HG02870 (cell line): ENCODE data around the gene CCDC74B.
"Not testable (repeated sequence)": the region's sequence is repeated elsewhere in the genome, so short reads cannot be mapped to it uniquely, and the experiment has no call there.

Experiments
- ATAC-seq: cut with Tn5 transposase; IDR thresholded peaks from one replicate; pipeline ENCODE4 v1.9.1; 2021; ENCODE audit warnings: mild to moderate bottlenecking, moderate library complexity; ENCODE audit not compliant: unreplicated experiment

The CCDC74B gene

DNA sequence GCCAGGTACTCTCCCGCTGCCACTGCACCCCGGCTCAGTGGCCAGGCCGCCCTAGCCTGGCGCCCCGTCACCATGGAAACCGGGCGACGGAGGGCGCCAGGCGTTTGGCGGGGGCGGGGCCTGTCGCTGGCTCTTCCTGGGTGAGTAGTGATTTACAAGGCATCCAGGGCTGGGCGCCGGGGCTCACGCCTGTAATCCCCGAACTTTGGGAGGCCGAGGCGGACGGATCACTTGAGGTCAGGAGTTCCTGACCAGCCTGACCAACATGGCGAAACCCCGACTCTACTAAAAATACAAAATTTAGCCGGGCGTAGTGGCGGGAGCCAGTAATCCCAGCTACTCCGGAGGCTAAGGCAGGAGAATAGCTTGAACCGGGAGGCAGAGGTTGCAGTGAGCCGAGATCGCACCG is at the start of gene CCDC74B:
CCDC74B (minus strand) TSS at position 107 of the 409 bp plus-strand sequence. CDS start 116 bp downstream, outside the sequence.
- ATAC-seq, result peak; percentile 79

DNA sequence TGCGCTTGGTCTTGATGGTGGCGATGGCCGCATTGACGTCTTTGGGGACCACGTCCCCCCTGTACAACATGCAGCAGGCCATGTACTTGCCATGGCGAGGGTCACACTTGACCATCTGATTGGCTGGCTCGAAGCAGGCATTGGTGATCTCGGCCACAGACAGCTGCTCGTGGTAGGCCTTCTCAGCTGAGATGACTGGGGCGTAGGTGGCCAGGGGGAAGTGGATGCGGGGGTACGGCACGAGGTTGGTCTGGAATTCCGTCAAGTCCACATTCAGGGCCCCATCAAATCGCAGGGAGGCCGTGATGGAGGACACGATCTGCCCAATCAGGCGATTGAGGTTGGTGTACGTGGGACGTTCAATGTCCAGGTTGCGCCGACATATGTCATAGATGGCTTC is 48.9 kb upstream of the CCDC74B start:
- not testable (repeated sequence) for ATAC-seq

DNA sequence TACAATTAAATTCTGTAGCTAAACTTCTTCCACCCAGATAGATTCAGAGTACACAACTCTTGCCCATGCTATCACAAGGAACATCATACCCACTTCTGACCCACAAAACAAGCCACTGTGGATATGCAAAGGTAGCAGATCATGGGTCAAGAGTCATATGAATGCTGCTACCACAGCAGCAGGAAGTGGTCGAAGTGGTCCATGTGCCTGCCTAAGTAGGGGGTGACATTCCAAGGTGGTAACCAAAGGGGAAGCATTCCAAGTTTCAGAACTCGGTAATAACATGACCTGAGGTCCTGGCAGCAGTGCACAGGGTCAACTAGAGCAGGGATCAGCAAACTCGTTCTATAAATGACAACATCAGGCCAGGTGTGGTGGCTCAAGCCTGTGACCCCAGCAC is 47.5 kb upstream of the CCDC74B start:
- not testable (repeated sequence) for ATAC-seq

DNA sequence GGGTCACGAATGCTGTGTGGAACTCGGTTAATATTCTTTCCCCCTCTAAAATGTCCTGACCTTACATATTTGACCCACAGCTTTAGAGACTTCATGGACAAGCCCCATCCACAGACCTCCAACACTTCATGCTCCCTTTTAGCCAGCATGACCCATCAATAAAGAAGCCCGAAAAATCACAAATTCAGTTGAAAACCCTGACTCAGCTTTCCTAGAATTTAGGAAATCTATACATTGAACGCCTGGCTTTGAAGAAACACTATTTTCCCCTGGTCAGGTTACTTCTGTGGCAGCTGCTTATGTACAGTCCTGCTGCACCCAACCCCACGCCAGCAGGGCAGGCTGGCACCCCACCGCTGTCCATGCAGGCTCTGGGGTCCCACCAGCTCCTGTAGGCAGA is 46.4 kb upstream of the CCDC74B start:
- not testable (repeated sequence) for ATAC-seq

DNA sequence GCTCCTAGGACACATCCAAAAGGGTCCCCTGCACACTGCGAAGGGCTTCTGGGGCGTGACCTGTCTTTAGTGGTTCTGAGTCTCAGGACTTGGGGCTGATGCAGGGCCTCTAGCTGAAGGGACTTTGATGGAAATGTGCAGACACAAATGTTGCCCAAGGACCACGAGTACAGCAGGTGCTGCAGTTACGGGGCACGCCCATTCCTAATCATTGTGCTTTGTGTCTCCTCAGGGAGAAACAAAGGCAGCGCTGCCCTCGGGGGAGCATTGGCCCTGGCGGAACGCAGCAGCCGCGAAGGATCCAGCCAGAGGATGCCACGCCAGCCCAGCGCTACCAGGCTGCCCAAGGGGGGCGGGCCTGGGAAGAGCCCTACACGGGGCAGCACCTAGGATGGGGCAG is 45.3 kb upstream of the CCDC74B start:
- ATAC-seq, result no peak

DNA sequence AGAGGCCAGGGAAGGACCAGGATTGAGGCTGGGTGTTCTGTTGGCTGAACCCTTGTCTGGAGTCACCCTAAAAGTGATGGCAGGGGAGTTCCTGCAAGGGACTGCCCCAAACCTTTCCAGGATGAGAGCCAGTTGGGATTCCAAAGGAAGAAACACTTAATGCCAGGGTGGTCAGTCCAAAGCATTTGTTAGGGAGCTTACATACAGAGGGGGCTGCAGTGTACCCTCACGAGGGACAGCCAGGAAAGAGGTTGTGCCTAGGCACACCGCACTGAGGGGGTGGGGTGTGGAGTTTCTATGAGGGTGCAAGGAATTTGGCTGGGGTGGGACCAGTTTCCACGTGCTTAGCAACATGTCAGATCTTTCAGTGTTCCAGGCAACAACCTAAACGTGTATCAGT is 44.0 kb upstream of the CCDC74B start:
- ATAC-seq, result not testable (repeated sequence)

DNA sequence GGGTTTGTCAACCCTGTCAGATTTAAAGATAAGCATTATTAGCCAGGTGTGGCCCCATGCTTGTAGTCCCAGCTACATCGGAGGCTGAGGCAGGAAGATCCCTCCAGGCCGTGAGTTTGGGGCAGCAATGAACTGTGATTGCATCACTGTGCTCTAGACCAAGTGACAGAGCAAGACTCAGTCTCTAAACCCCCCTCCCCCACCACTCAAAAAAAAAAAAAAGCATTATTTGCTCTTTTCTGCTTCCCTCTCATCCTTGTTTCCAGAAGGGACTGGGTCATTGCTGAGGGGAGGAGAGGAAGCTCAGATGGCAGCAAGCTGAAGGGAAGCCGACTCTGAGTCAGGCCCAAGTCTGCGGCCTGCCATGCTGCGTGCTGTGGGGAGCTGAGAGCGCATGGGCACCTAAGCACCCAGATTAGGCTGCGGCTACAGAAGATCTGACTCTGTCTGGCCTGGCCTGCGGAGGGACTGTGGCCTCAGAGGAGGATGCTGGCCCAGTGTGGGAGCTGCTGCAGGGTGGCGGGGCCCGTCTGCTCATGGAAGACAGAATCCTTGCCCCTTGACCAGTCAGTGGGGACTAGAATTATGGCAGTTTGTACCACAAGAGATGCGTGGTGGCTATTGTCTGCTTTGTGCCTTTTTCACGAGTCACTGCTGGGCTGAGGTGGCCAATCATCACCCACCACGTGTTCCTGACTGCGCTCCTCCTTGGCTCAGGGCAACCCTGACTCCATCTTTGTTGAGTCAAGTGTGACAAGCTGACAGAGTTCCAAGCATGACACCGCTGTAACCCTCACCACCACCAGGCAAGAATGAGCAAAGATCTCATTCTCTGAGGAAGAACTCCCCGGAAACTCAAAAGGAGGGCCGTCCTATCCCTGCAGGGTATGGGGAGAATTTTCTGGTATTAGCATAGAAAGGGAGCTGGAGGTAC is 43.2 kb upstream of the CCDC74B start:
- not testable (repeated sequence) for ATAC-seq

DNA sequence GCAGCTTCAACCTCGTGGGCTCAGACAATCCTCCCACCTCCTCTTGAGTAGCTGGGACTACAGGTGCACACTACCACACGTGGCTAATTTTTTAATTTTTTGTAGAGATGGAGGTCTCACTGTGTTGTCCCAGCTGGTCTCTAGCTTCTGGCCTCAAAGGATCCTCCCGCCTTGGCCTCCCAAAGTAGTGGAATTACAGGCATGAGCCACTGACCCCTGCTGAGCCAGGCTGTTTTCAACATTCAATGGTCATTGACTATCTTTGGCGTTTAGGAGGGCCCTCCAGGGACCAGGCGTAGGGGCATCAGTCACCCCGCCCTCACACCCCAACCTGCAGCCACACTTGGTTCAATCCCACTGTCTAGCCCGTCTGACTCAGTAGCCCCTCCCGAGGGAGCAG is 42.4 kb upstream of the CCDC74B start:
- no peak for ATAC-seq

DNA sequence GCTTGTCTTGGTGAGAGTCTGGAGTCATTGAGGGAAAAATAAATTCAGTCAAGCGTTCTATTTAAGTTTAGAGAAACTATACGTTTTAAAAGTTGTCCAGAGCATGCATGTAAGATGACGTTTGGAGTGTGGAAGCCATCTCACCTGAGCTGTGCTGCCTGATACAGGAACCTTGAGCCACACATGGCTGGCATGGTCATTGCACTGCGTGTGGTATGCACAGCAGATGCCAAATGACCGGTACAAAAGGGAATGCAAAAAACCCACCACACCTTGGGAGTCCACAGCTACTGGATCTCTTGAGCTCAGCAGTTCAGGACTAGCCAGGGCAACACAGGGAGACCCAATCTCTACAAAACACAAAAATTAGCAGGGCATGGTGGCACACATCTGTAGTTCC is 41.5 kb upstream of the CCDC74B start:
- ATAC-seq, result no peak

DNA sequence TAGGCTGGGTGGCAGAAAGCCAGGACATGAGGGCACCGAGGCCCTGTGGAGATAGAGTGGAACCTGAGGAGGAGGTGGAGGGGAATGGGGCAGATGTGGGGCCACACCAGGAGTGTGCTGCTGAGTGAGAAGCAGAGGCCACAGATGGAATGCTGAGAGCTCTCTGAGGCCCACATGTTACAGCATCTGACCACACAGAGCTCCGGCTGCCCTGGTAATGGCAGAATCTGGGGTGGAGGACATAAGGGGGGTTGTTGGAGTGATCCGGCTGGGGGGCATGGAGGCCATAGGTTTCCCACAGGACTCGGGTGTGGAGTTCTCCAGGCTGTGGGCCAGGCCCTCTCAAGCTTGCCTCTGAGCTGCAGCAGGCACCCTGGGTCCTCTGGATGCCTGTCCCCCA is 41.0 kb upstream of the CCDC74B start:
- ATAC-seq, result no peak

DNA sequence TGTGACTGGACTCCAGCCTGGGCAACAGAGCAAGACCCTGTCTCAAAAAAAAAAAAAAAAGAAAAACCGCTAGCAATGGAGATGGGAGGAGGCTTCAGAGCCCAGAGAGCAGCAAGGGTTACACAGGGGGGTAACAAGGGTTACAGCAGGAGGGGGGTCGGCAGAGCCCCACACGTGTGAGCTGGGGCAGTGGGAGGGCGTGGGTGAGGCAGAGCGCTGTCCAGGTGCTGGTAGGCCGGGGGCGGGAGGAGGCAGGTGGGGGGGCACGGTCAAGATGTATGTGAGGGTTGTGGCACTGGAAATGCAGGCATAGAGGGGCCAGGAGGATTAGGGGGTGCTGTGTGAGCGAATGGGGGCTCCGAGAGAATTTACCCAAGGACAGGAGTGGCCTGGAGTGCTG is 40.5 kb upstream of the CCDC74B start:
- no peak for ATAC-seq

DNA sequence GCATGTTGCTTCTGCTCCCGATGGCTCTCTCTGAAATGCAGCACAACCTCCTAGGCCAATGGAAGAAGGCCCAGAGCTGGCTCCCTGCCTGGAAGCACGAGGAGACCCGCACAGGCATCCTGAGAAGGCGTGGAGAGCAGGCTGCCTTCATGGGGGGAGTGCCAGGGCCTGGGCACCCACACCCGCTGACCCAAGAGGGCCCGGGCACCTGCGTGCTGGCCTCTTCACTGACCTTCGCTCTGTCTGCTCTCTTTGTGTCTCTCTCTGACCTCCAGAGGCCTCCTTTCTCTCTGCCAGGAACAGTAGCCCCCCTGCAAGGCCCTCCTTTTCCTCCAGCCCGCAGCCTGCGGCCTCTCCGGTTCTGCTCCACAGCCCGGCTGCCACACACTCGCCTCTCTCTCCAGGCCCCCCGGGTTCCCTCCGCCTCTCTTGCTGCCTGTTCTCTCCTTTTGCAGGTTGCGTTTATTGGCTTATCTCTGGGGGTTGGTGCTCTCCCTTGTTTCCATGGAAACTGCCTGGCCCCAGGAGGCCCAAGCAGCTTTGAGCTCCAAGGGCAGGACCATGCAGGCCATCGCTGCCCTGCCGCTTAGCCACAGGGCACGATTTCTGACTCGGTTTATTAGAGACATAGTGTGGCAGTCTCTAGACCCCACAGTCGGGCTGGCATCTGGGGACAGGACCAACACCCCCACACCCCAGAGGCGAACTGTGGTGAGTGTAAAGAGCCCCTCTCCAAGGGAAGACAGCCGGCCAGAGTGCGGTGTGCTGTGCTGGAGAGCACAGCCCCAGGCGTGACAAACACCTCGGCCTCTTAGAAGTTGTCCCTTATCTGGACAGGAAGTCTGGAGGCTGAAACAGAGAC is 38.8 kb upstream of the CCDC74B start:
- no peak for ATAC-seq

DNA sequence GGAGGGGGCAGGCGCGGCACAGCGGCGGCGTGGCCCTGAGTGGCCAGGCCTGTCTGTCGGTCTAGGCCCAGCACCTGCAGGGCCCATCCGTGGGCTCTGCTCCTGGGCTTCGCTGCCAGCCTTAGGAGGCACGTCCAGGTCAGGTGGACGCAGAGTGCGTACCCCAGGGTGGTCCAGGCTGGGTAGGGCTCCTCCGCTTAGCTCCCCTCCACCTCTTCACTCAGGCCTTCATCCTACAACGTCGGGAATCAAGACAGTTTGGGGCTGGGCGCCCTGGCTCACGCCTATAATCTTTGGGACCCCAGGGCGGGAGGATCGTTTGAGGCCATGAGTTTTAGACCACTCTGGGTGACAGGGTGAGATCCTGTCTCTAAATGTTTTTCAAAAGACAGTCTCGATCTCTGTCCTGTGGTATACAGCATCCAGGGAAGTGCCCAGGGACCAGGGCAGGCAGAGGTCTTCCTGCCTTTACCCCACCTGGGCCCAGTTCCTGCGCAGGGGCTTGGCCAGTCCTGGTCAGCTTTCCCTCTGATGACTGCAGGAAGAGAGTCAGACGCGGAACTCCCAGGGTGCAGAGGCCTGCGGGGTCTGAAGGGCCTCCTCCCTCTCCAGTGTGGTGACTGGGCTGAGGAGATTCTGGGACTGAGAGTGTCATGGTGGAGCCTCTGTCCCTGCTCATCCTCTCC is 38.1 kb upstream of the CCDC74B start:
- ATAC-seq, result not testable (repeated sequence)

DNA sequence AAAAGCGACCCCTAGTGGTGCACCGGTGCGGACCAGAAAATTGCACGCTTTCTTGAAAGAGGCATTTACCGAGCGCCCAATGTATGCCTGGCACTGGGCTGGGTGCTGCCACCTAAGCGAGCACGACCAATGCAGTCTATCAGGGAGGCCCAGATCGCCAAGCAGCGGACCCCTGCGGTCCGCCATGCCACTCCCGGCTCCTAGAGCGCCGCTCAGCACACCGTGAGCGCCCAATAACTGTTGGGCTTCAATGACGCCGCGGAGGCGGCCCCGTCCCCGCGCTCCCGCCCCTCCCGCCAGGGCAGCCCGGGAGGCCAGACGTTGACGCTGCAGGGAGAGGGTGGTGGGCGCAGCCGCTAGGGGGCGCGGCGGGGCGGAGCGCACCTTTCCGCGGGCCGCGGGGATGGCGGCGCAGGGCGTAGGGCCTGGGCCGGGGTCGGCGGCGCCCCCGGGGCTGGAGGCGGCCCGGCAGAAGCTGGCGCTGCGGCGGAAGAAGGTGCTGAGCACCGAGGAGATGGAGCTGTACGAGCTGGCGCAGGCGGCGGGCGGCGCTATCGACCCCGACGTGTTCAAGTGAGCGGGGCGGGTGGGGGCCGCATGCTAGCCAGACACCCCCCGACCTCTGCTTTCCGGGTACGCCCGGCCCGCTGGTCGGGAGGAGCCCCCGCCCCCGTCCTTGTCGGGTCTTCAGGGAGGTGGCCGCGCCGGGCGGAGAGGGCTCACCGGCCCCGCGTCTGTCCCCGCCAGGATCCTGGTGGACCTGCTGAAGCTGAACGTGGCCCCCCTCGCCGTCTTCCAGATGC is 37.2 kb upstream of the CCDC74B start, which contains the start of gene MZT2B:
MZT2B (plus strand) TSS at position 383 of the 803 bp plus-strand sequence; CDS start at position 404, 21 bp downstream.
- ATAC-seq, result peak; percentile 79

DNA sequence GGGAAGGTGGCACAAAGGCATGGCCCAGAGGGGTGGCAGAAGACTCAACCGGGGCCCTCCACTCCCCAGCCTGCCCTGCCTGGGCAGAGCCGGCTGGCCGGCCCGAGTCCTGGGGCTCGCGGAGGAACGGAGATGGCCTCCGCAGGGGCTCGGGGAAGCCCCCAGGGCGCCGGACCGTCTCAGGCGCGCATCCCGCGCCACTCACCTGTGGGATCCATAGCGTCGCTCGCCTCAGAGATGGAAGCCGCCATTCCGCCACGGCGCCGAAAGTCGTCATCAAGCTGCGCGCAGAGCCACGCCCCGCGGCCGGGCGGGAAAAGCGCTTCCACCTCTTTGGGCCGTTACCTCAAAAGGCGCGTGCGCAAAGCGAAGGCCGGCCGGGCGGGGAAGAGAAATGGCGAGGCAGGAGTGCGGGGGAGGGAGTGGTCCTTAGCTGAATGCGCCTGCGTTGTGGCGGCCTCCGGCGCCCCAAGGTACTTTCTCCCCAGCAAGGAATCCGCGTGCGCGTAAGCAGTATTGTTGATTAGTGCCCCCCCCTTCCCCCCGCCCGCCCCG is 36.5 kb upstream of the CCDC74B start, which contains the start of gene SMPD4:
SMPD4 (minus strand) TSS at position 278 of the 555 bp plus-strand sequence. CDS start 5,010 bp downstream, outside the sequence.
- ATAC-seq, result peak; percentile 61

DNA sequence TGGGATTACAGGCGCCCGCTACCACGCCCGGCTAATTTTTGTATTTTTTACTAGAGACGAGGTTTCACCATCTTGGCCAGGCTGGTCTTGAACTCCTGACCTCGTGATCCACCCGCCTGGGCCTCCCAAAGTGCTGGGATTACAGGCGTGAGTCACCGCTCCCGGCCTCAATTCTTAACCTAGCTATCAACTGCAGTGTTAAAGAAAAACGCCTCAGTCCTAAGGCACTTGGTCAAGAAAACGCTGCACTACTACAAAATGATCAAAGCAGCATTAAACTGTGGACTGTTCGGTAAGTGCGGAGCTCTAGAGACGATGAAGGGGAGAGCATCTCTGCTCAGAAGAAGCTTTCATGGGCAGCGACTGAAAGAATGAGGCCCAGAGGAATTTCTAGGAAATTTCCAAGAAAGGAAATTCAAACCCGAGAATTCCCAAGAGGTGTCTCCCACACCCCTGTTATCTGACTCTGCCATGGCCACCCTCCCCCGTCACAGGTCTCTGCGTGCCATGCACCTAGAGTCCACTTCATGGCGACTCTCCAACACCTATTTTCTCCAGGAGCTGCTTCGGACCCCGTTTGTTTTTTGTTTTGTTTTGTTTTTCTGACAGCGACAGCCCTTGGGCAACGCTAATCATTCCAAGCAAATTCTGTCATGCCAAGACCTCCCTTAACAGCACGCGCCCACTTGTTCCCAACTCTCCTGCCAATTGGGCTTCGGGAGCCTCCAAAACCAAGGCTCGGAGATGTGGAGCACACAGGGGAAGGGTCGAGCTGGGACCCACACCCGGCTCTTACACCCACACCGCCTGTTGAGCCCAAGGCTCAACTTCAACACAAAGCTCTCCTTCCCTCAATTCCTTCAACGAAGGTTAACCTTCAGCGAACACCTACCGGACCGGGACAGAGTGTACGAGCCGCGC is 35.8 kb upstream of the CCDC74B start:
- not testable (repeated sequence) for ATAC-seq

DNA sequence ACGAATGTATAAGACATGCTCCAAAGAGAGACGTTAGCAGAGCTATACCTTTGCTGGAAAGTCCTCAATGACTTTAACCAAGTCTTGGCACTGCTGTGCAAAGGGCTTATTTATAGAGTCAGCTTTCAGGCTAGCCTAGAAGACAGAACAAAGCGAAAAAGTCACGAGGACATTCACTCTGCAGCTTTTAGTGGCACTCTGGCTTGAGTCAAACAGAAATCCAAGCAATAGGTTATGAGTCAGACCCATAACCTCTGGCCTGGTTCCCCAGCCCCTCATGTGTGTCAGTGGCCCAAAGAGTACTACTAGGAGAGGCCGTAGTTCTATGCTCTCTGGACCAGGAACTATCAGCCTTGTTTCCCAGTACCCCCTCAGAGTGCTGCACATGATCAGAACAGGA is 30.0 kb upstream of the CCDC74B start:
- peak; percentile 87 for ATAC-seq

DNA sequence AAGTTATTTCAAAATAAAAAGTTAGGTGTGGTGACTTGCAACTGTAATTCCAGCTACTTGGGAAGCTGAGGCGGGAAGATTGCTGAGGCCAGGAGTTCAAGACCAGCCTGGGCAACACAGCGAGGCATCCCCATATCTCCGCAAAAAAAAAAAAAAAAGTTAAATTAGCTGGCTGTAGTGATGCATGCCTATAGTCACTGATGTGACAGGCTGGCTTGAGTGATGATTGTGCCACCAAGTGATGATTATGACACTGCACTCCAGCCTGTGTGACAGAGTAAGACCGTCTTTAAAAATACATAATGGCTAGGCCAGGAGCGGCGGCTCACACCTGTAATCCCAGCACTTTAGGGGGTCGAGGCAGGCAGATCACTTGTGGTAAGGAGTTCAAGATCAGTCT is 25.0 kb upstream of the CCDC74B start:
- no peak for ATAC-seq

DNA sequence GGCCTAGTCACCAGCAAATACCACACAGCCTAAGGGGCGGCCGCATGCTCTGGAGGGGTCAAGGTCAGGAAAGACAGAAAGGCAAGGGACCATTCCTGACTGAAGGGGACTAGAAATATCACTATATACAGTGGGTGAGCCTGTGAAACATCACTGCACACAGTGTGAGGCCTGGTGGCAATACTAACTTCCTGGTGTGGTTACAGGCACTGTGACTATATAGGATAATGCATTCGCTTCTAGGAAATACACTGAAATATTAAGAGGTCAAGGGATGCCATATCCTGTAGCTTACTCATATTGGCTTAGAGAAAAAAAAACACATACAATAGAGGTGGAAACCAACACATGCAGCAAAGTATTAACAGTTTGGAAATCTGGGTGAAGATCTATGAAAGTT is 24.3 kb upstream of the CCDC74B start:
- not testable (repeated sequence) for ATAC-seq
